Adrenal gland (tissue), 12 donors: ENCODE data around the gene SEC61A1. TPM values are rescaled to one million over a fixed set of nuclear protein-coding genes. Genes with fewer than 3 reads are reported as not detected.

Source experiments
- DNase-seq, 7 donors: peaks; one replicate each; pipeline ENCODE4 v3.0.0-alpha.2; 2019 to 2020
- H3K27ac ChIP-seq, 5 donors: fragments of 200-600 bp; sonication (generic) in 4 of 5; 1 replicate in 3 of 5; 2 replicates in 2 of 5; pipeline versions ENCODE4 v1.5.1 to v1.8.0; 2016 to 2020; ENCODE audit warnings: mild to moderate bottlenecking in 1 of 5
- H3K27me3 ChIP-seq: fragments of 200-600 bp; 2 replicates; pipeline ENCODE4 v1.8.0; 2021
- H3K36me3 ChIP-seq, 2 donors: fragments of 200-600 bp; replicated peaks in 1 of 2; 1 replicate in 1 of 2; 2 replicates in 1 of 2; pipeline versions ENCODE4 v1.5.1 to v1.8.0; 2018 to 2022
- H3K4me1 ChIP-seq, 2 donors: fragments of 200-600 bp; replicated peaks in 1 of 2; 1 replicate in 1 of 2; 2 replicates in 1 of 2; pipeline versions ENCODE4 v1.5.1 to v1.8.0; 2018 to 2021
- H3K4me3 ChIP-seq, 4 donors: fragments of 200-600 bp; sonication (generic) in 3 of 4; one replicate each; pipeline ENCODE4 v1.5.1; 2016 to 2018
- H3K9me3 ChIP-seq, 3 donors: fragments of 200-600 bp; sonication (generic) in 1 of 3; replicated peaks in 1 of 3; 1 replicate in 2 of 3; 2 replicates in 1 of 3; pipeline versions ENCODE4 v1.5.1 to v1.8.0; 2016 to 2021
- POLR2A ChIP-seq, 2 donors: fragments of 450-650 bp; IDR thresholded peaks; one replicate each; pipeline ENCODE4 v1.6.1; 2017; ENCODE audit warnings: antibody characterized with exemption in 2 of 2, mild to moderate bottlenecking in 2 of 2, moderate library complexity in 1 of 2
- WGBS, 4 donors: extraction: QIAGEN DNeasy Blood & Tissue Kit in 2 of 4; methylation state at CpG; one replicate each; pipeline versions ENCODE4 v1.1.5 to v1.1.7; 2013 to 2017; 5-methylcytosine and 5-hydroxymethylcytosine counted together
- intact Hi-C, 2 donors: fragments of 100-400 bp; cut with DNase I; formaldehyde crosslinking; loops; one replicate each; pipeline versions ENCODE4 v1.14.1 to v1.15.0; 2022 to 2023
- polyA plus RNA-seq, 3 donors: library from polyadenylated mRNA; stranded (reverse); fragments of 200-250 nt in 2 of 3; fragments of 350-450 nt in 1 of 3; fragmentation: Illumina TruSeq in 1 of 3; extraction: RNeasy Lipid Tissue Mini Kit (QIAGEN cat#74804) in 1 of 3; gene quantifications; one replicate each; pipeline ENCODE4 v1.2.3, GENCODE V29; 2013 to 2014
- total RNA-seq, 9 donors: library from RNA; depleted of rRNA in 4 of 9; stranded (reverse); fragments of >200 nt in 4 of 9; fragments of 120-200 nt in 1 of 9; fragmentation: NEBNext Ultra II Directional in 1 of 9; extraction: Animal tissue kit (Norgen Biotek cat#: 25700) in 1 of 9; gene quantifications; one replicate each; pipeline versions ENCODE4 v1.1.0 to v1.2.4, GENCODE V29; 2013 to 2023
- TF ChIP-seq, protein P1 (sequence below), 6 experiments: fragments of 450-650 bp in 4 of 6; fragments of 200-600 bp in 2 of 6; sonication (generic) in 1 of 6; IDR thresholded peaks; 1 replicate in 5 of 6; 2 replicates in 1 of 6; pipeline versions ENCODE4 v1.5.1 to v1.8.0; 2016 to 2021; ENCODE audit warnings: antibody characterized with exemption in 6 of 6, mild to moderate bottlenecking in 2 of 6, moderate library complexity in 1 of 6
- donor health status: healthy with polysubstance abuse.
- donor health status: Bipolar disorder and iron deficiency.
- donor health status: DM: yes; HTN: yes; CAD: no.
- donor health status: DM: no; HTN: no; CAD: no.
- donor health status: DM: no; HTN: no; CAD: no.
- donor health status: DM: yes; HTN: yes; CAD: no.

Gene SEC61A1
- total and polyA plus RNA-seq, 12 donors: 131 to 443 (median 192) TPM

DNA sequence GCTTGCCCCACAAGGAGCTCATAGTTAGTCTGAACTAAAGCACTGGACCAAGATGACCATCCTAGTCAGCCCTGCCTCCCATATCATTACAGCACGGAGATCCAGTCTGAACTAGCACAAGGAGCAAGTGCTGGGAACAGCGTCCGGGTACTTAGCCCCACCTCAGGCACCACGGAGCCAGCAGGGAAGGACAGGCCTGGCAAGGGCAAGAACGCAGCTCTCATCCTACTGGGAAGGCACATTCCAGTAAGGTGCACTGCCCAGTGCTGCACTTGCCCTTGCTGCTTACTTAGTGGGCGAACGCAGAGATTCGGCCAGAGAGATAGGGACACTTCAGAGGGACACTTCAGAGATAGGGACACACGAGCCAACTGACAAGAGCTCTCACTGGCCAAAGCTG is 27.6 kb downstream of the SEC61A1 start:
- Histone ChIP-seq H3K9me3 (no peaks in the 10 kb centered on the region), H3K36me3 (peaks cover 0 to 4% of the 10 kb centered on the region in 2 donors), H3K4me1 (peaks cover 14 to 30% of the 10 kb centered on the region in 2 donors), H3K27me3 (no peaks in the 10 kb centered on the region), H3K27ac (no peak overlapping the region), H3K4me3 (no peak overlapping the region)
- 88 to 92% (median 91%) methylated on average over 7 to 9 of the region's 9 CpGs for WGBS, 4 donors
- intact Hi-C loops: loop anchor here (10.0 kb wide), 2 partner anchors 55 to 1065 kb away; no protein-coding TSS in a partner anchor
- DNase-seq: no peak
- TF ChIP-seq, protein P1, sequence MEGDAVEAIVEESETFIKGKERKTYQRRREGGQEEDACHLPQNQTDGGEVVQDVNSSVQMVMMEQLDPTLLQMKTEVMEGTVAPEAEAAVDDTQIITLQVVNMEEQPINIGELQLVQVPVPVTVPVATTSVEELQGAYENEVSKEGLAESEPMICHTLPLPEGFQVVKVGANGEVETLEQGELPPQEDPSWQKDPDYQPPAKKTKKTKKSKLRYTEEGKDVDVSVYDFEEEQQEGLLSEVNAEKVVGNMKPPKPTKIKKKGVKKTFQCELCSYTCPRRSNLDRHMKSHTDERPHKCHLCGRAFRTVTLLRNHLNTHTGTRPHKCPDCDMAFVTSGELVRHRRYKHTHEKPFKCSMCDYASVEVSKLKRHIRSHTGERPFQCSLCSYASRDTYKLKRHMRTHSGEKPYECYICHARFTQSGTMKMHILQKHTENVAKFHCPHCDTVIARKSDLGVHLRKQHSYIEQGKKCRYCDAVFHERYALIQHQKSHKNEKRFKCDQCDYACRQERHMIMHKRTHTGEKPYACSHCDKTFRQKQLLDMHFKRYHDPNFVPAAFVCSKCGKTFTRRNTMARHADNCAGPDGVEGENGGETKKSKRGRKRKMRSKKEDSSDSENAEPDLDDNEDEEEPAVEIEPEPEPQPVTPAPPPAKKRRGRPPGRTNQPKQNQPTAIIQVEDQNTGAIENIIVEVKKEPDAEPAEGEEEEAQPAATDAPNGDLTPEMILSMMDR (IDR thresholded peaks at IDR 0.05): no peak
- no peak for TF ChIP-seq POLR2A (IDR thresholded peaks at IDR 0.05)

DNA sequence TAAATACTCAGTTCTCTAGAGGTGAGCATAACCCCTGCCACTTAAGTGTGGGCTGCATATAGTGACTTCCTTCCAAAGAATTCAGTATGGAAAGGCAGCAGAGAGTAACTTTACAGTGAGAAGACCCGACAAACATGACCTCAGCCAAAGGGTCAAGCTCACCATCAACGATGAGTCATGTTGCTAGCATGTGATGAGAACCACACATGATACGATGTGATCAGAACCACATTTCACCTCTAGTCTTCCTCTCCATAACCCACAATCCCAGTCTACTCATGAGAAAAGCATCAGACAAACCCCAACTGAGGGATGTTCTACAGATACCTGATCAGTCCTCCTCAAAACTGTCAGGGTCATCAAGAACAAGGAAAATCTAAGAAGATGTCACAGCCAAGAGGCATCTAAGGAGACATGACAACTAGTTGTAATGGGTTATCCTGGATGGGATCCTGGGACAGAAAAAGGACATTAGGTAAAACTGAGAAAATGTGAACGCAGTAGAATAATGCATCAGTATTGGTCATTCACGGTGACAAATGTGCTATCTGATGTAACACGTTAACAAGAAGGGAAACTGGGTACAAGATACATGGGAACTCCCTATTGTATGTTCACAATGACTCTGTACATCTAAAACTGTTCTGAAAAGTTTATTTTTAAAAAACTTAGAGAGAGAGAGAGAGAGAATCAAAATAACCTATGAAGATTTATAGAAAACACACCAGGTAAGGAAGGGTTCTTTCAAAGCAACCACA is 28.3 kb downstream of the SEC61A1 start:
- intact Hi-C loops: no loop called here
- Histone ChIP-seq H3K4me3 (no peak overlapping the region), H3K36me3 (peaks cover 0 to 4% of the 10 kb centered on the region in 2 donors), H3K4me1 (peaks cover 18 to 26% of the 10 kb centered on the region in 2 donors), H3K27ac (no peak overlapping the region), H3K9me3 (no peaks in the 10 kb centered on the region), H3K27me3 (no peaks in the 10 kb centered on the region)
- WGBS, 4 donors: 62 to 78% (median 66%) methylated on average over 6 of the region's 6 CpGs
- peak in 1 of 7 donors; percentile 49 for DNase-seq
- TF ChIP-seq, protein P1 (IDR thresholded peaks at IDR 0.05): no peak
- TF ChIP-seq POLR2A (IDR thresholded peaks at IDR 0.05): no peak

DNA sequence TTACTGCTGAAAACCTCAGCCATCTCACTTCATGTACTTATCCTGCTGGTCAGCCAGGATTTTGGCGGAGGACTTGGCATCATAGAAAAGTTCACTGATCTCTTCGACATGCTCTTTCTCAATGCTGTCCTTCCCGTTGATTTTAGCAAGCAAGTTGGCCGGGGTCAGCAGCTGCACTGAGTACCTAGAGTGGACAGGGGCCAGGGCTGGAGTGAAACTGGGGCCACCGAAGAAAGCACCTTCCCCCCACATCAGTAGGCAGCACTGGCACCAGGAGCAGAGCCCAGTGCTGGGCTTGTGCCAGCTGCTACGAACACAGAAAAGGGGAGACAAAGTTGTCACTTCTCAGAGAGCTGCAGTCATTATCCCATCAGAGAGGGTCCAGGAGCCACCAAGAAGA is 29.0 kb downstream of the SEC61A1 start:
- DNase-seq: peak in 1 of 7 donors; percentile 43
- H3K36me3 ChIP-seq: peaks cover 0 to 4% of the 10 kb centered on the region in 2 donors
- intact Hi-C loops: no loop called here
- no peak overlapping the region for H3K4me3 ChIP-seq
- peaks cover 13 to 19% of the 10 kb centered on the region in 2 donors for H3K4me1 ChIP-seq
- no peaks in the 10 kb centered on the region for H3K27me3 ChIP-seq
- whole genome bisulfite sequencing, 4 donors: 81 to 86% (median 84%) methylated on average over 5 to 6 of the region's 6 CpGs
- no peaks in the 10 kb centered on the region for H3K9me3 ChIP-seq
- no peak overlapping the region for H3K27ac ChIP-seq
- TF ChIP-seq POLR2A (IDR thresholded peaks at IDR 0.05): no peak
- TF ChIP-seq, protein P1 (IDR thresholded peaks at IDR 0.05): no peak

DNA sequence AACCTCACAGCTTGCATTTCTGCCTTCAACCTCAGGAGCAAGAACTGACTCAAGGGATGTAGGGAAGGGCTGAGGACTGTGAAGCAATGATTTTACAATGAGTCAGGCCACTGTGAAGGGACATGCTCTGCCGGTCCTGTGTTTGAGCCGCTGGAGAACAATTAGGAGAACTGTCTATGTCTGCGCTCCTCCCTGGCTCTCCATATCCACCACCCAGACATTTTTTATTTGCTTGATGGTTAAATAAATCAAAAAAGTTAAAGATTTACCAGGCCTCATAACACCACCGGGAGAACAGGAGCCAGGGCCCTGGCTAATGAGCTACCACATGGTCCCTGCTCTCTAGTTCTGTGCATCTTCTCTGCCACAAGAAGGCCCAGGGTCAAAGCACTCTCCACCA is 29.6 kb downstream of the SEC61A1 start:
- intact Hi-C loops: no loop called here
- Histone ChIP-seq H3K27me3 (no peaks in the 10 kb centered on the region), H3K9me3 (no peaks in the 10 kb centered on the region), H3K4me1 (peaks cover 13 to 19% of the 10 kb centered on the region in 2 donors), H3K27ac (no peak overlapping the region), H3K36me3 (peaks cover 0 to 4% of the 10 kb centered on the region in 2 donors), H3K4me3 (no peak overlapping the region)
- DNase-seq: peak in 1 of 7 donors; percentile 34
- TF ChIP-seq, protein P1 (IDR thresholded peaks at IDR 0.05): no peak
- TF ChIP-seq POLR2A (IDR thresholded peaks at IDR 0.05): no peak
- whole genome bisulfite sequencing, 4 donors: 91 to 99% (median 94%) methylated on average over 4 of the region's 4 CpGs
